ENCODE measurements around the gene ISG15.
"Not testable (repeated sequence)": the region's sequence is repeated elsewhere in the genome, so short reads cannot be mapped to it uniquely, and the experiment has no call there.

The ISG15 gene

DNA sequence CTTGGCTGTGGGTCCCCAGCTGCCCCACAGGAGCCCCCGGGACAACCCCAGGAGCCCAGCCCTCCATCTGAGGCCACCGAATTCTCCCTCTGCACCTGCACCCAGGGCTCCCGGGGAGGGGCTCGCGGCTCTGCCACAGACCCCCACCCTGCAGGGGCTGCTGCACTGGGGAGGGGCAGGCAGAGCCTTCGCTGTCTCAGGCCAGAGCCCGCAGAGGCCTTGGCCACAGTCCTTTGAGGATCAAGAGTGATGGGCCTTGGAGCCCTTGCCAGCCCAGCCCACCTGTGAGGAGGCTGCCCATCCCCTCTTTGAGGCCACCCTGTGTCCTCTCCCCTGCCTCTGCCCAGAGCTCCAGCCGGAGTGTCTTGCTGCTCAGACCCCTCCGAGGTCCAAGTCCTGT, 37.9 kb upstream of the ISG15 start:
- DNase-seq (ENCODE audit: low spot score): no peak

DNA sequence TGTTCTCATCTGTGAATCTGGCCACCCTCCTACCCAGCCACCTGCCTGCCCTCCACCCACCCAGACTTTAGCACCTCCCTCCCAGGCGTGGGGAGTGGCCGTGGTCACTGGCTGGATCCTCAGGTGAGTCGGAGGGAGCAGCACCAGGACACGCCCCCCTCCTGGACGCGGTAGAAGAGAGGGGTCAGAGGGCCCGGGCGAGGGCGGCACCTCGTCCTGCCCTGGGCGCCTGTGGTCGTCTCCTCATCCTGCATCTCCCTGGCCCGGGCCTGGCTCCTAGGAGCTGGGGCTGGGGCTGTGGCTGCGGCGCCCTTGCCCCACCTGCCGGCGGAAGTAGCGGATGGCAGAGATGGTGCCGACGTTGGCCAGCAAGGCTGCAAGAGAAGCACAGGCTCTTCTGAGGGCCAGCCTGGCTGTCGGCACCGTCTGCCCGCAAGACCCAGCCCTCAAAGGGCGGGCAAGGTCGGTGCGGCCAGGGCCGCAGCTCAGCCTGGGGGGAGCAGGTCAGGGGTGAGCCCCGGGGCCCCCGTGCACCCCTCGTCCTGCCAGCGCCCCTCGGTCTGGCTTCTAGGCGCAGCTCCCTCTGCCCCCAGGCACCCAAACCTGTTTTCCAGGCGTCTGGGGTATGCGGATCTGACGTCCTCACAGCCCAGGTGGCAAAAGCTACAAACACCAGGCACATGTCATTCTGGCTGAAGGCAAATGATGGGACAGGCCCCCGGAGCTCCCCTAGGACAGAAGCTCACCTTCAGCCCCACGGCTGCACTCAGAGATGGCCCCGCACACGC, 37.2 kb upstream of the ISG15 start:
- peak; percentile 70 for DNase-seq (ENCODE audit: low spot score)

DNA sequence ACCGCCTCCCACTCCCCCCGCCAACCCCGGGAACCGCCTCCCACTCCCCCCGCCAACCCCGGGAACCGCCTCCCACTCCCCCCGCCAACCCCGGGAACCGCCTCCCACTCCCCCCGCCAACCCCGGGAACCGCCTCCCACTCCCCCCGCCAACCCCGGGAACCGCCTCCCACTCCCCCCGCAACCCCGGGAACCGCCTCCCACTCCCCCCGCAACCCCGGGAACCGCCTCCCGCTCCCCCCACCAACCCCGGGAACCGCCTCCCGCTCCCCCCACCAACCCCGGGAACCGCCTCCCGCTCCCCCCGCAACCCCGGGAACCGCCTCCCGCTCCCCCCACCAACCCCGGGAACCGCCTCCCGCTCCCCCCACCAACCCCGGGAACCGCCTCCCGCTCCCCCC, 36.5 kb upstream of the ISG15 start:
- not testable (repeated sequence) for DNase-seq (ENCODE audit: low spot score)

DNA sequence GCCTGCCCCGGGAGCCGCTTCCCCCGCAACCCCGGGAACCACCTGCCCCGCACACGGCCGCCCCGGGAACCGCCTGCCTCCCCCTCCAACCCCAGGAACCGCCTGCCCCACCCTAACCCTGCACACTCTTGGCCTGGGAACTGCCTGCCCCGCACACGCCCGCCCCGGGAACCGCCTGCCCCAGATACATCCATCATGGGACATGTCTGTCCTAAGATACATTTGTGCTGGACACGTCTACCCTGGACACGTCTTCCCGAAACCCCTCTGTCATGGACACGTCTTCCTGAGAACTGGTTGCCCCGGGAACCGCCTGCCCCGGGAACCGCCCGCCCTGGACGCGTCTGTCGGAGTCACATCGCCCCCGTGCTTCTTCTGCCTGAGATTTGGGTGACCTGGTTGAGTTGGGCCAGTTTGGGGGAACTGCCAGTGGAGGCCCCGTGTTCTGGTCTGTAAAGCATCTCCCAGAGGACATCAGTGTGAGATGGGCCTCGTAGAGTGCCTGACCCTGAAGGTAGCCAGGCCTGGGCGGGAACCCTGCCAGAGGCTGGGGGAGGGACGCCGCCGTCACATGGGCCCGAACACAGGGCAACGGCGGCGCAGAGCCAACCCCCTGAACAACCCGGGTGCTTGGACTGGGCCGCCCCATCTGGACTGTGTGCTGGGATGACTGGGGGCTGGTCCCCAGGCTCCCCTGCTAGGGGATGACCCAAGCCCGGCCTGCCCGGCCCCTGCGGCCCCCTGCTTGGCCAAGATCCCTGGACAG, 35.0 kb upstream of the ISG15 start:
- no peak for DNase-seq (ENCODE audit: low spot score)

DNA sequence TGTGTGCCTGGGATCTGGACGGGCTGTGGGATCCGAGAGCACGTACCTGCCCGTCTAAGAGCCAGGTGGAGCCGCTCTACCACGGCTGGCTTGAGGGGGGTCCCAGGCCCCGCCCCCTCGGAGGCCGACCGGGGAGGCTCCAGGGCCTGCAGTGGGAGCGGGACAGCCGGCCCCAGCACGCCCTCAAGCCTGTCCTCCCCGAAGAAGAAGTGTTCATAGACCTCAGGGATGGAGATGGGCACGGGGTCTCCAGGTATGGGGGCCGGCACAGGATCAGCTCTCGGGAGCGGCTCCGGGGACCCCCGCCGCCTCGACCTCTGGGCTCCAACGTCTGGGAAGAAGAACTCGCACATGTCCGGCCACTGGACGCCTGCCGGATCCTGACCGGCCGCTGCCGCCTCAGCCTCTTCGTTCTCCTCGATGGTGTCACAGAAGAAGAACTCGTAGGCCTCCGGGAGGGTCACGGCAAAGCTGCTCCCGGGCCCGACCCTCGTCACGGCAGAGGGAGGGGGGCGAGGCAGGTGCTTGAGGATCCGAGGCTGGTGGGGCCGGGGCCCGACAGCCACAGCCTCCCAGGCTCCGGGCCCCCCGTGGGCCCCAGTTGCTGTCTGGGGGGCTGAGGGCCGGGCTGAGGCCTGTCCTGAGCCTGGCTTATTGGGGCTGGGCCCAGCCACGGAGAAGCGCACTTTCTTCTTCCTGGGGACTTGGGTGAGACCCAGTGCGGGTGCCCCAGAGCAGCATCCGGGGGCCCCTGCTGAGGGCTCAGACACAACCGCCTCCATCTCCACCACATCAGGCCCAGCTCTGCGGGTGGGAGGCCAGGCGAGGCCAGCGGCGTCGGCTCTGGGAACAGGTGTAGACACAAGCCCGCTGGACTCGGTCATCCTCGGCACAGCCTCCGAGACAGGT, 34.2 kb upstream of the ISG15 start:
- no peak for DNase-seq (ENCODE audit: low spot score)

DNA sequence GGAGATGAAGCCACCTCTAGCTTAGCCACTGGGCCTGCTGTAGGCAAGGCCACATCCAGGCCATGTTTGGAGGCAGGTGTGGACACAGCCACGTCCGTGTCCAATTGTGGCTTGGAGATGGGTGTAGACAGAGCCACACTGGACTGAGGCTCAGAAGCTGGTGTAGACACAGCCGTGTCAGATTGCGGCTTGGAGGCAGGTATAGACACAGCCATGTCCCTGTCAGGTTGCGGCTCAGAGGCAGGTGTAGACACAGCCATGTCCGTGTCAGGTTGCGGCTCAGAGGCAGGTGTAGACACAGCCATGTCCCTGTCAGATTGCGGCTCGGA, 33.6 kb upstream of the ISG15 start:
- DNase-seq (ENCODE audit: low spot score): no peak

DNA sequence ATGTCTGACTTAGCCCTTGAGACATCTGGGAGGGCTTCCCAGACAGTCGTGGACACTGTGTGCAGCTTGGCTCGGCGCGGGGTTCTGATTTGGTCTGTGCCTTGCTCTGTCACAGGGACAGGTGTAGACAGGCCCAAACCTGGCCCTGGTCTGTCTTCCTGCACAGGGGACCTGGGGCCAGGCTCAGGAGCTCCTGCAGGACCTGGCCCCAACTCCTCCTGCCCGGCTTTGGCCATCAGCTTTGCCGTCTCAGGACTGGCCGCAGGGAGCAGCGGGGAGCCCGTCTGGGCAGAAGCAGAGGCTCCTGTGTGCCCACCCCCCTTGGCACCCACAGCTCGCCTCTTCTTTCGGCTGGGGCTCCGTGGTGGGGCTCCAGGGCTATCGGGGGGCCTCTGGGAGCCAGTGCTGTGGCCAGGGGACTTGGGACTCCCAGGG, 33.1 kb upstream of the ISG15 start:
- DNase-seq (ENCODE audit: low spot score): no peak

DNA sequence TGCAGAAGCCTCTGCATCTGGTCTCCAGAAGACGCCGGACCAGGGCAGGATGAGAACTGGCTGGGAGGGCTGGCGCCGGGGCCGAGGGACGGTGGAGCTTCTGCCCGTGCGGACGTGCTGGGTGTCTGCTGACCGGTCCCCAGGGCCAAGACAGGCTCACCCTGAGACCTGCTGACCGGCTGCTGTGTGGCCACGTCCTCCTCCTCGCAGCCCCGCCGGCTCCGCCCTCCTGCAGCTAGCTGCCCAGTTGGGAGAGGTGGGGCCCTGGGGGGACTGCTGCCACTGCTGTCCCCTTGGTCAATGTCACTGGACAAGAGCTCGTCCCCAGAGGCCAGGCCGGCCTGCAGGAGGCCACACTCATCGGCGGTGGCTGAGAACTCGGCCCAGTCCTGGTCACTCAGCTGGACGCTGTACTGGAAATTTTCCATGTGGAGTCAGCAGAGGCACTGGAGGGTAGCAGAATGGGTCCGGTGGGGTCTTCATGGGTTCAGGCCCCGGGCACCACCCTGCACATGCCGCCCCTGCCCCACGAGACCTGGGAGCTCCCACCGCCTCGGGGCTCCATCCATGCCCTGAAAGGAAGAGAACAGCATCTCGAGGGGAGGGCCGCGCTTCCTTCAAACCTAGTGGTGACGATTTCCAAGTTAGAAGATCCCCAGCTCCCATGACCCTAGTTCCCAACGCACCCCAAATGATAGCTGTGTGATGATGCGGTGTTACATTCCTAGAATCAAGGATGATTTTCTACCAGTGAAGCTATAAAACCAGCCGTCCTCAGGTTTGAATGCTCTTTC, 32.5 kb upstream of the ISG15 start:
- no peak for DNase-seq (ENCODE audit: low spot score)

DNA sequence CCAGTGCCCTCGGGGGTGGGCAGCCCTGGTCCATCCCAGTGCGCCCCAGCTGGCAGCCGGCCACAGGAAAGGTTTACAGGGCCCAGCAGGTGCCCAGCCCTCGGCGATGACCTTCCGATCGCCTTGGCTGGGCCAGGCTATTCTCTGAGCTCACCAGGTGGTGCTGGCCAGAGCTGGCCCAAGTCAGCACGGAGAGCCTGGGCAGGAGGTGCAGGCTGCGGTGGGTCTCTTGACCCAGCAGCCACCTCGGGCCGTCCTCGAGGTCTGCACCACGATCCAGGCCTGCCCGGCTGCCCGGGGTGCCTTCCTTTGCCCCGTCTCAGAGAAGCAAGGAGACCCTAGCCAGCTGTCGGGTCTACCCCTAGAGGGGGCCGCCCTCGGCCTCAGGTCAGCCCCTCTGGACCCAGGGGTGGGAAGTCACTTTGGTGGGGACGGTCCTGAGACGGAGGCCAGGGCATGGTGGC, 31.8 kb upstream of the ISG15 start:
- DNase-seq (ENCODE audit: low spot score): no peak

DNA sequence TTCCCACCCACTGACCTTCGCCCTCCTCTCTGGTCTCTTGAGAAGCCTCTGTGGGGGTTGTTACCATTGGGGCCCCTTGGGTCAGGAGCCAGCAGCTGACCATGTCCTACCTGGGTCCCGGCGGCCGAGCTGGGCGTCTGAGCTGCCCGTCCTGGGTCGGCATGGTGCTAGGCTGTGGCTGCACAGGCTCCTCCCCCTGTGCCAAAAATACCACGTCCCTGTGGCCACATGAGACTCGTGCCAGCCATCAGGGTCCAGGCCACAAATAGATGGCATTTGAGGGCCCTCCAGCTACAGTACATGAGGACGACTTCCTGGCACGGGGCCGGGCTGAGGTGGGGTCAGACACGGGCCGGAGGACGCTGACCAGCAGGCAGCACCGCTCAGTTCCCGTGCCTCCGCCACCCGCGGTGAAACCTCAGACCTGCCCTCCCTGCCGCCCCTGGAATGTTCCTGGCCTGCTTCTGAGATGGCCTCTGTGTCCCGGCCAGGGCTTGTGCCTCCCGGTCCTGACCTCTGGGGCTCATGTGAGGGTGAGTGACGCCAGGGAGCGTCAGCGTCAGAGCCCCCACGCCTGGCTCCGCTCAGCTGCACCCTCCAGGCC, 31.2 kb upstream of the ISG15 start, which contains the start of gene PERM1:
TSS of gene PERM1 (minus strand) at position 139 of the 604 bp plus-strand sequence. CDS start 1,064 bp downstream, outside the sequence.
- DNase-seq (ENCODE audit: low spot score): no peak

DNA sequence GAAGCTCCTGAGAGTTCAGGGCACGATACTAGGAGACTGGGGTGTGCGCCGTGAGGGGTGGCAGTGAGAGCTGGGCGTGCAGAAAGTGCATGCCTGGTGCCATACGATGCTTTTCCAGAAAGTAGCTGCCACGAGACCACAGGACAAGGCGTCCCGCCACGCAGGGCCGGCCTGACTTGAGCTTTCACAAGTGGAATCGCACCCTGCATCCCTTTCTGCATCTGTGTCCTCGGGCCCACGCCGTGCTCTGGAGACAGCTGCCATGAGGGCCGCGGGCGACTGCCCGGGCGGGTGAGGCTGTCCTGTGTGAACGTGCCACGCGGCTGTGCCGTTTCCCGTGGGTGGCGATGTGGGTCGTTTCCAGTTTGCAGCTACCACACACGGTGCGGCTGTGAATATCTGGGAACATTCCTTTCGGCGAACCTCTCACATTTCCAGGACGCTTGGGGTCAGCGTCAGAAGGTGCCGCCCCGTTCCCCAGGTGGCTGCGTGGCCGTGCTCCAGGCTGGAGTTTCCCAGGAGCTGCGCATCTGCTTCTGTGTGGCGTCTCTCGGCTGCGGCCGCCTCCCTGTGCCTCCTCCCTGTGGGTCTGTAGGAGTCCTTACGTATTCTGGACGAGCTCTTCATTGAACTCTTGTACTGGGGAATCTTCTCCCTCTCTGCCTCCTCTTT, 30.4 kb upstream of the ISG15 start:
- DNase-seq (ENCODE audit: low spot score): no peak

DNA sequence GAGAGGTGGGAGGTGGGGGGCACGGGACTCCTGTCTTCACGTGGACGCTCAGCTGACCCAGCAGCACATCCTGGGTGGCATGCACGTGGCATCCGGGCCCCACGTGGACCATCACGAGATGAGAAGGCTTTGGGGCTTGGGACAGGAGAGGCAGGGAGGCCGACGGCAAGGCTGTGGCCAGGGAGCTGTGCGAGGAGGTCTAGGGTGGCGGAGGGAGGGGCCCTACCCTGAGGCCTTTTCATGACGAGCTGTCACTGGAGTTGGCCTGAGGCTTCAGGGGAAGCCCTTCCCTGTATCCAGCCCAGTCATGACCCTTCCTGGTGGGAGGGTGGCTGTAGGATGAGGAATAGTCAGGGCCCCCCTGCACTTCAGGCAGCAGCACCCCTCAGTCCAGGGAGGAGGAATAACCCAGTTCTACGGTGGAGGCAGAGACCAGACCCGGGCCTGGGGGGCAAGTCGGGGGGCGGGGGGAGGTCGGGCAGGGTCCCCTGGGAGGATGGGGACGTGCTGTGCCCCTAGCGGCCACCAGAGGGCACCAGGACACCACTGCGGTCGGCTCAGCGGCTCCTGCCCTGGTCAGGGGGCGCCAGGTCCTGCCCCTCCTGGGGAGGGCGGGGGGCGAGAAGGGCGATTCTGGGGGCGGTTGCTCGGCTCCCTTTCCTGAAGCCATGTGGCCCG, 29.4 kb upstream of the ISG15 start:
- DNase-seq (ENCODE audit: low spot score): peak; percentile 56

DNA sequence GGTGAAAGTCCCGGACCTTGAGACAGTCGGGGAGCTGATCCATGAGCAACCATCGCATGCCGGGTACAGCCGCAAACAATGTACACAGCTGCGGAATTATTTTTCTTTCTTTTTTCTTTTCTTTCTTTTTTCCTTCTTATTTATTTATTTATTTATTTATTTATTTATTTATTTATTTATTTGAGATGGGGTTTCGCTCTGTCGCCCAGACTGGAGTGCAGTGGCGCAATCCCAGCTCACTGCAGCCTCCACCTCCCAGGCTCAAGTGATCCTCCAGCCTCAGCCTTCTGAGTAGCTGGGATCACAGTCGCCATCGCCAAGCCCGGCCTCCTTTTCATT, 28.9 kb upstream of the ISG15 start:
- DNase-seq (ENCODE audit: low spot score): no peak

DNA sequence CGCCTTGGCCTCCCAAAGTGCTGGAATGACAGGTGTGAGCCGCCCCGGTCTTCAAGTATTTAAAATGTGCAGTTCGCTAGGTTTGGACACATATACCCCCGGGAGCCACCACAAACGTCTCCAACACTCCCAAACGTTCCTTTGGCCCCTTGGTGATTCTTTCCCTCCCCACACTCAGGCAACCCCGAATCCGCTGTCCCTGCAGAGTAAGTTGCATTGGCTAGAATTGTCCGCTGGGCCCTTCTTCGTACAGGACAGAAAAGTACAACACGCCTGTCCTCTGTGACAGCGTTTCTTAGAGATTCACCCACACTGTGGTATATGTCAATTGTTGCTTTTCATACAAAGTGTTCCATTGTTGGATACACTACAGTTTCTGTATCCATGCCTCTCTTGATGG, 28.2 kb upstream of the ISG15 start:
- DNase-seq (ENCODE audit: low spot score): no peak

DNA sequence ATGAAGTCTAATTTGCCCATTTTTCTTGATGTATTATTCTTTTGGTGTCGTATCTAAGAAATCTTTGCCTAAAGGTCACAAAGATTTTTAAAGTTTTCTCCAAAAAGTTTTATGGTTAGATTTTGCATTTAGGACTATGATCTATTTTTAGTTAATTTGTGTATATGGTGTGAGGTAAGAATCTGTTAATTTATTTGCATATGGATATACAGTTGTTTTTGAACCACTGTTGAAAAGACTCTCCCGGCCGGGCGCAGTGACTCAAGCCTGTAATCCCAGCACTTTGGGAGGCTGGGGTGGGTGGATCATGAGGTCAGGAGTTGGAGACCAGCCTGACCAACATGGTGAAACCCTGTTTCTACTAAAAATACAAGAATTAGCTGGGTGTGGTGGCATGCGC, 25.2 kb upstream of the ISG15 start:
- DNase-seq (ENCODE audit: low spot score): not testable (repeated sequence)

DNA sequence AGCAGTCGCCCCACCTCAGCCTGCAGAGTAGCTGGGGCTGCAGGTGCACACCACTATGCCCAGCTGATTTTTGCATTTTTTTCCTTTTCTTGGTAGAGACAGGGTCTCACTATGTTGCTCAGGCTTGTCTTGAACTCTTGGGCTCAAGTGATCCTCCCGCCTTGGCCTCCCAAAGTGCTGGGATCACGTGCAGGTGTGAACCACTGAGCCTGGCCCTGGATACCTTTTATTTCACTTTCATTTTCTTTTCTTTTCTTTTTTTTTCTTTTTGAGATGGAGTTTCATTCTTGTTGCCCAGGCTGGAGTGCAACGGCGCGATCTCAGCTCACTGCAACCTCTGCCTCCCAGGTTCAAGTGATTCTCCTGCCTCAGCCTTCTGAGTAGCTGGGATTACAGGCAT, 22.0 kb upstream of the ISG15 start:
- DNase-seq (ENCODE audit: low spot score): not testable (repeated sequence)

DNA sequence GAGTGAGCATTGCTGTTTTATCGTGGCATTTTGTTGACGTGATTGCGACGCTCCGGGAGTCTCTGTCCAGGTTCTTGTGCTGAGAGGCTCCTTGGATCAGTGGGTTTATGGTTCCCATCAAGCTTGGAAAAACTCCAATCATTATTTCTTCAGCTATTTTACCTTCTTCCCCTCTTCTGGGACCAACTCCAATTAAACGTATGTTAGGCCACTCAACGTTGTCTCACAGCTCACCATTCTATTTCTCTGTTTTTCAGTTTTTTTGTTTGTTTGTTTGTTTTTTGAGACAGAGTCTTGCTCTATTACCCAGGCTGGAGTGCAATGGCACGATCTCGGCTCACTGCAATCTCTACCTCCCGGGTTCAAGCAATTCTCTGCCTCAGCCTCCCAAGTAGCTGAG, 21.4 kb upstream of the ISG15 start:
- no peak for DNase-seq (ENCODE audit: low spot score)

DNA sequence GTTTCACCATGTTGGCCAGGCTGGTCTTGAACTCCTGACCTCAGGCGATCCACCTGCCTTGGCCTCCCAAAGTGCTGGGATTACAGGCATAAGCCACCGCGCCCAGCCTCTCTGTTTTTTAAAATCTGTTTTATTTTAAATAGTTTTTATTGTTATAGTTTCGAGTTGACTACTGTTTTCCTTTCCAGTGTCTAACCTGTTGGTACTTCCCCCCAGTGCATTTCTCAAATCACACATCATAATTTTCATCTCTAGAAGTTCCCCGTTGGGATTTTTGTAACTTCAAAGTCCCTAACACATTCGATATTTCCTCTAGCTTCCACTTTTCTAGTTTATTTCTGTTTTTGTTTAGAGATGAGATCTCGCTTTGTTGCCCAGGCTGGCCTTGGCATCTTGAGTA, 20.9 kb upstream of the ISG15 start:
- DNase-seq (ENCODE audit: low spot score): no peak

DNA sequence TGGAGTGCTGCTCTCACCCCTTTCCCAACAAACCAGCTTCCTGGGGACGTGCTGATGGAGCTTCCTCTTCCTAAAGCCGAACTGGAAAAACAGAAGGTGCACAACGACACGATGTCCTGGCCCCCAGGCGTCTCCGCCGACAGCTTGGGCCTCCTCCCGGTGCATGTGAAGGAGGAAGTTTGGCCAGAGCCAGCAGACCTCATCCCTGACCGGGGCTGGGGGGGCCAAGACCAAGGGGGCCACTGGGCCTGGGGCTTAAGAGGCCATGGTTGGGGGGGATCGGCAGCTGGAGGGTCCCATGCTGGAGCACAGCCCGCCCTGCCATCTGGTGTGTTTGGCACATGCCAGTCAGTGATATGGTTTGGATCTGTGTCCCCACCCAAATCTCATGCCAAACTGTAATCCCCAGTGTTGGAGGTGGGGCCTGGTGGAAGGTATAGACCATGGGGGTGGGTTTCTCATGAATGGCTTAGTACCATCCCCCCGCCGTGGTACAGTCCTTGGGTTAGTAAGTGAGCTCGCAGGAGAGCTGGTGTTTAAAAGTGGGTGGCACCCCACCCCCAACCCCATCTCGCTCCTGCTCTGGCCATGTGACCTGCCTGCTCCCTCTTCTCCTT, 19.8 kb upstream of the ISG15 start:
- DNase-seq (ENCODE audit: low spot score): no peak

DNA sequence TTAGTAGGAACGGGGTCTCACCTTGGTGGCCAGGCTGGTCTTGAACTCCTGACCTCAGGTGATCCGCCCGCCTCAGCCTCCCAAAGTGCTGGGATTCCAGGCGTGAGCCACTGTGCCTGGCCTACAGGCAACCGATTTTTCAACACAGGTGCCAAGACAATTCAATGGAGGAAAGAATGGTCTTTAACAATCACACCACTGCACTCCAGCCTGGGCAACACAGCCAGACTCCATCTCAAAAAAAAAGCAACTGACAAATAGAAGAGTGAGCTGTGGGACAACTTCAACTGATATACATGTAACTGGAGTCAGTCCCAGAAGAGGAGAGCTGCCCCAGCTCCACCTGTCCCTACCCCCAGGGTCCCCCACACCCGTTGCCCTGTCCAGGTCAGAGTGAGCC, 18.8 kb upstream of the ISG15 start:
- DNase-seq (ENCODE audit: low spot score): not testable (repeated sequence)
